H1 (cell line): Measurements from ENCODE around the gene STAMBP.

Source experiments
- EZH2 ChIP-seq: fragments of 200-600 bp; sonication (generic); IDR thresholded peaks from 2 replicates; pipeline ENCODE4 v1.7.1; 2012; ENCODE audit warnings: low read depth, mild to moderate bottlenecking, moderate library complexity, low read length, inconsistent platforms; ENCODE audit not compliant: severe bottlenecking
- POLR2A ChIP-seq, 2 experiments: IDR thresholded peaks; 1 replicate in 1 of 2; 2 replicates in 1 of 2; pipeline ENCODE4 v1.6.1; 2011; ENCODE audit warnings: low read depth in 2 of 2, low read length in 2 of 2, mild to moderate bottlenecking in 2 of 2; ENCODE audit errors: control extremely low read depth in 1 of 2
- RAD21 ChIP-seq, 2 experiments: IDR thresholded peaks in 1 of 2; conservative IDR thresholded peaks in 1 of 2; 2 replicates each; pipeline ENCODE4 v1.6.1; 2011; ENCODE audit warnings: low read depth in 2 of 2, low read length in 2 of 2, improper control_type of control experiment in 1 of 2, inconsistent platforms in 1 of 2, mild to moderate bottlenecking in 1 of 2, moderate library complexity in 1 of 2

GRCh38 chr2:73906847-73907505 lies 78.2 kb downstream of the STAMBP start:
- TF ChIP-seq RAD21 (IDR thresholded peaks at IDR 0.05 in 1 of 2, conservative IDR thresholded peaks at IDR 0.05 in 1 of 2; ENCODE audit: low read depth in 2 of 2, low read length in 2 of 2) = no peak
- no peak for TF ChIP-seq EZH2
- TF ChIP-seq POLR2A (IDR thresholded peaks at IDR 0.05; ENCODE audit: control extremely low read depth in 1 of 2, low read depth in 2 of 2, low read length in 2 of 2) = no peak
